PC-9 (cell line): ENCODE data around the gene TRAPPC13. TPM values are rescaled to one million over a fixed set of nuclear protein-coding genes. Genes with fewer than 3 reads are reported as not detected.
"Not testable (repeated sequence)": the region's sequence is repeated elsewhere in the genome, so short reads cannot be mapped to it uniquely, and the experiment has no call there.

Experiments used
- BruUV-seq: library from RNA; stranded (reverse); fragments of 400-500 nt; replicated peaks from 2 replicates; lab custom pipeline; 2021; lab: Mats Ljungman, UMichigan
- CTCF ChIA-PET: fragments of 300-600 bp; sonication (Branson Sonifier 250); formaldehyde crosslinking; loops from one replicate; lab custom pipeline; 2022; ENCODE audit warnings: antibody characterized with exemption; lab: Charles Lee
- POLR2A ChIA-PET: fragments of 300-600 bp; sonication (Branson Sonifier 250); formaldehyde crosslinking; loops from one replicate; lab custom pipeline; 2022; ENCODE audit warnings: antibody characterized with exemption; ENCODE audit not compliant: unreplicated experiment; lab: Charles Lee
- DNase-seq, 2 experiments: peaks; one replicate each; pipeline versions ENCODE4 v3.0.0 to v3.0.0-alpha.2; 2015 to 2022; ENCODE audit warnings: mixed read lengths in 1 of 2
- H2AFZ ChIP-seq: fragments of 200-600 bp; sonication (generic); 2 replicates; pipeline ENCODE4 v1.8.1; 2017; ENCODE audit warnings: antibody characterized with exemption
- H3F3A ChIP-seq: fragments of 200-600 bp; sonication (generic); 2 replicates; pipeline ENCODE4 v1.8.1; 2017; ENCODE audit warnings: antibody characterized with exemption, mild to moderate bottlenecking, low read depth; ENCODE audit not compliant: insufficient read depth
- H3K27ac ChIP-seq: fragments of 200-600 bp; sonication (generic); 2 replicates; pipeline ENCODE4 v1.6.1; 2016; ENCODE audit warnings: mixed run types
- H3K27me3 ChIP-seq: fragments of 200-600 bp; sonication (generic); 2 replicates; pipeline ENCODE4 v1.6.1; 2016; ENCODE audit warnings: low read depth, mixed run types; ENCODE audit not compliant: insufficient read depth
- H3K36me3 ChIP-seq: fragments of 200-600 bp; sonication (generic); 2 replicates; pipeline ENCODE4 v1.6.1; 2016; ENCODE audit warnings: low read depth, mixed run types
- H3K4me1 ChIP-seq: fragments of 200-600 bp; sonication (generic); replicated peaks from 2 replicates; pipeline ENCODE4 v1.6.1; 2016; ENCODE audit warnings: mixed run types; ENCODE audit not compliant: insufficient read depth
- H3K4me2 ChIP-seq: fragments of 200-600 bp; sonication (generic); 2 replicates; pipeline ENCODE4 v1.6.1; 2017; ENCODE audit warnings: mixed run types
- H3K4me3 ChIP-seq: fragments of 200-600 bp; sonication (generic); 2 replicates; pipeline ENCODE4 v1.6.1; 2016; ENCODE audit warnings: mixed run types
- H3K79me2 ChIP-seq: fragments of 200-600 bp; sonication (generic); 2 replicates; pipeline ENCODE4 v1.6.1; 2017; ENCODE audit warnings: low read depth, mixed run types
- H3K9me2 ChIP-seq: fragments of 200-600 bp; sonication (generic); 2 replicates; pipeline ENCODE4 v1.8.1; 2017; ENCODE audit warnings: mild to moderate bottlenecking; ENCODE audit not compliant: insufficient read depth
- H3K9me3 ChIP-seq: fragments of 200-600 bp; sonication (generic); 2 replicates; pipeline ENCODE4 v1.8.1; 2016; ENCODE audit warnings: low read depth; ENCODE audit not compliant: insufficient read depth
- H4K20me1 ChIP-seq: fragments of 200-600 bp; sonication (generic); 2 replicates; pipeline ENCODE4 v1.8.1; 2017; ENCODE audit not compliant: insufficient read depth
- EZH2 ChIP-seq: fragments of 200-600 bp; sonication (generic); IDR thresholded peaks from 2 replicates; pipeline ENCODE4 v1.8.0; 2017; ENCODE audit warnings: antibody characterized with exemption, low read depth
- intact Hi-C: fragments of 100-400 bp; cut with micrococcal nuclease; formaldehyde crosslinking; loops from one replicate; pipeline ENCODE4 v1.10.0; 2022; ENCODE audit not compliant: unreplicated experiment
- total RNA-seq: library from RNA; stranded (reverse); gene quantifications from 2 replicates; pipeline ENCODE4 v1.2.3, GENCODE V29; 2021
- TF ChIP-seq, protein P1 (sequence below): fragments of 200-600 bp; sonication (generic); conservative IDR thresholded peaks from 2 replicates; pipeline ENCODE4 v1.6.1; 2017; ENCODE audit warnings: mixed run types, antibody characterized with exemption, mild to moderate bottlenecking, moderate library complexity

The TRAPPC13 gene
- total RNA-seq, 1 experiment from 2014 or later: 16.2 TPM

DNA sequence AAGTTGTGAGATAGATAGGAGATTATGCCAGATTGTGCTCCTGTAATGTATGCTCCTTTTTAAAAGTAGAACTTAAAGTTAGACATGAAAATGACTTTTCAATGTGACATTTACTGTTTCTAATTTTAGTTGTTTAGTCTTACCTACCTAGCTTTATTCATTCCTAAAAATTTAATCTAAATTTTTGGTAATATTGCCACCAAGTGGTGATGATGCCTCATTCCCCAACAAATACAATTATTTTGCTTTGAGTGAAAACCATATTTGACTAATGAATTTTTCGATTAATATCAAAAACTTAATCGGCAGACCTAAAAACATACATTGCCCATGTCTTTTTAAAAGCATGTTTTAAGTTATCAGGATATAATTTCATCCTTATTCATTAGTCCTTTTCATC lies 36.1 kb upstream of the TRAPPC13 start:
- intact Hi-C loops: no loop called here
- no peak overlapping the region for H3K27ac ChIP-seq
- H3K9me2 ChIP-seq: no peaks in the 10 kb centered on the region
- no peaks in the 10 kb centered on the region for H3K27me3 ChIP-seq
- no peaks in the 10 kb centered on the region; the same call in 1 of the 2 replicates for H4K20me1 ChIP-seq
- H3K9me3 ChIP-seq: no peaks in the 10 kb centered on the region
- H3K79me2 ChIP-seq: no peaks in the 10 kb centered on the region
- ChIA-PET POLR2A (no interaction called here), CTCF (no interaction called here)
- peaks cover 7% of the 10 kb centered on the region; the same call in 1 of the 2 replicates for H3F3A ChIP-seq
- H3K36me3 ChIP-seq: peaks cover 37% of the 10 kb centered on the region
- H2AFZ ChIP-seq: no peak overlapping the region
- TF ChIP-seq, protein P1, sequence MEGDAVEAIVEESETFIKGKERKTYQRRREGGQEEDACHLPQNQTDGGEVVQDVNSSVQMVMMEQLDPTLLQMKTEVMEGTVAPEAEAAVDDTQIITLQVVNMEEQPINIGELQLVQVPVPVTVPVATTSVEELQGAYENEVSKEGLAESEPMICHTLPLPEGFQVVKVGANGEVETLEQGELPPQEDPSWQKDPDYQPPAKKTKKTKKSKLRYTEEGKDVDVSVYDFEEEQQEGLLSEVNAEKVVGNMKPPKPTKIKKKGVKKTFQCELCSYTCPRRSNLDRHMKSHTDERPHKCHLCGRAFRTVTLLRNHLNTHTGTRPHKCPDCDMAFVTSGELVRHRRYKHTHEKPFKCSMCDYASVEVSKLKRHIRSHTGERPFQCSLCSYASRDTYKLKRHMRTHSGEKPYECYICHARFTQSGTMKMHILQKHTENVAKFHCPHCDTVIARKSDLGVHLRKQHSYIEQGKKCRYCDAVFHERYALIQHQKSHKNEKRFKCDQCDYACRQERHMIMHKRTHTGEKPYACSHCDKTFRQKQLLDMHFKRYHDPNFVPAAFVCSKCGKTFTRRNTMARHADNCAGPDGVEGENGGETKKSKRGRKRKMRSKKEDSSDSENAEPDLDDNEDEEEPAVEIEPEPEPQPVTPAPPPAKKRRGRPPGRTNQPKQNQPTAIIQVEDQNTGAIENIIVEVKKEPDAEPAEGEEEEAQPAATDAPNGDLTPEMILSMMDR: peak; percentile 28; the same call in 1 of the 2 replicates
- no peak for TF ChIP-seq EZH2
- no peaks in the 10 kb centered on the region for H3K4me1 ChIP-seq
- no TSS peak for BruUV-seq
- no peak overlapping the region for H3K4me3 ChIP-seq
- no peak overlapping the region for H3K4me2 ChIP-seq
- no peak for DNase-seq

GRCh38 chr5:65601761-65602160 lies 23.1 kb upstream of the TRAPPC13 start:
- H3K4me2 ChIP-seq, H2AFZ ChIP-seq, H3K9me3 ChIP-seq, POLR2A ChIA-PET, H3K4me1 ChIP-seq, H3K27ac ChIP-seq, H3K4me3 ChIP-seq, CTCF ChIA-PET, H3K79me2 ChIP-seq, intact Hi-C loops, H3K27me3 ChIP-seq, DNase-seq, H4K20me1 ChIP-seq, H3K9me2 ChIP-seq, BruUV-seq, H3F3A ChIP-seq: not testable (repeated sequence)
- peaks cover 24% of the 10 kb centered on the region for H3K36me3 ChIP-seq

GRCh38 chr5:65611524-65611923 lies 13.3 kb upstream of the TRAPPC13 start:
- Histone ChIP-seq H3K27ac (no peak overlapping the region), H3F3A (peaks cover 9% of the 10 kb centered on the region), H4K20me1 (0 out of 2 replicates have a peak, but pooled peaks cover 5% of the 10 kb centered on the region), H3K4me1 (peaks cover 9% of the 10 kb centered on the region; the same call in 1 of the 2 replicates), H3K4me3 (no peak overlapping the region), H3K79me2 (no peaks in the 10 kb centered on the region), H3K36me3 (peaks cover 30% of the 10 kb centered on the region), H3K9me3 (no peaks in the 10 kb centered on the region), H3K4me2 (no peak overlapping the region), H3K27me3 (no peaks in the 10 kb centered on the region), H3K9me2 (no peaks in the 10 kb centered on the region), H2AFZ (no peak overlapping the region)
- intact Hi-C loops: no loop called here
- TF ChIP-seq, protein P1: no peak
- TF ChIP-seq EZH2: no peak
- POLR2A ChIA-PET: interaction anchor here (0.6 to 0.7 kb wide), 2 partner anchors 122 to 251 kb away, joined by 4 to 7 read pairs; no protein-coding TSS in a partner anchor
- DNase-seq: peak; percentile 19 to 85
- no TSS peak for BruUV-seq
- CTCF ChIA-PET: no interaction called here
